Kidney (tissue), 14 donors: ENCODE results near the gene PDE4D. TPM values are rescaled to one million over a fixed set of nuclear protein-coding genes. Genes with fewer than 3 reads are reported as not detected.
A peak's percentile ranks its signal among the peaks of the same experiment; 100 is the strongest.

Source experiments
- DNase-seq, 5 donors: peaks; one replicate each; pipeline ENCODE4 v3.0.0-alpha.2; 2013 to 2020
- FAIRE-seq: peaks from 2 replicates; lab custom pipeline; 2012; peaks lifted over from hg19 to GRCh38; lab: Jason Lieb, UNC
- H3K27ac ChIP-seq, 2 donors: one replicate each; pipeline ENCODE4 v1.7.0; 2013; ENCODE audit warnings: low read depth in 2 of 2, low read length in 2 of 2, inconsistent platforms in 1 of 2
- H3K27me3 ChIP-seq: one replicate; pipeline ENCODE4 v1.7.1; 2013; ENCODE audit warnings: low read length, inconsistent platforms; ENCODE audit not compliant: control insufficient read depth, insufficient read depth
- H3K36me3 ChIP-seq, 3 donors: one replicate each; pipeline versions ENCODE4 v1.7.0 to v1.7.1; 2013; ENCODE audit warnings: low read length in 3 of 3, control low read depth in 1 of 3, inconsistent platforms in 1 of 3; ENCODE audit not compliant: insufficient read depth in 3 of 3, control insufficient read depth in 2 of 3
- H3K4me1 ChIP-seq, 3 donors: one replicate each; pipeline versions ENCODE4 v1.7.0 to v1.7.1; 2013; ENCODE audit warnings: low read length in 3 of 3, inconsistent platforms in 1 of 3, low read depth in 1 of 3; ENCODE audit not compliant: control insufficient read depth in 2 of 3, insufficient read depth in 2 of 3
- H3K4me3 ChIP-seq, 3 donors: one replicate each; pipeline versions ENCODE4 v1.7.0 to v1.8.1; 2013; ENCODE audit warnings: low read length in 3 of 3, control low read depth in 1 of 3, inconsistent platforms in 1 of 3
- H3K9ac ChIP-seq, 3 donors: one replicate each; pipeline versions ENCODE4 v1.7.0 to v1.7.1; 2013; ENCODE audit warnings: low read length in 3 of 3, control low read depth in 1 of 3, inconsistent platforms in 1 of 3
- H3K9me3 ChIP-seq, 3 donors: one replicate each; pipeline versions ENCODE4 v1.7.0 to v1.7.1; 2013; ENCODE audit warnings: low read length in 3 of 3, control low read depth in 1 of 3, inconsistent platforms in 1 of 3; ENCODE audit not compliant: control insufficient read depth in 2 of 3, insufficient read depth in 1 of 3
- CTCF ChIP-seq: IDR thresholded peaks from 3 replicates; pipeline ENCODE4 v1.5.1; 2012; ENCODE audit warnings: mild to moderate bottlenecking, moderate library complexity, borderline replicate concordance; ENCODE audit not compliant: insufficient read depth; ENCODE audit errors: extremely low read depth
- intact Hi-C: fragments of 100-400 bp; cut with DNase I; formaldehyde crosslinking; loops from one replicate; pipeline ENCODE4 v1.11.1; 2022
- polyA plus RNA-seq: library from polyadenylated mRNA; stranded (reverse); fragments of 350-450 nt; fragmentation: Illumina TruSeq; extraction: RNeasy Lipid Tissue Mini Kit (QIAGEN cat#74804); gene quantifications from one replicate; pipeline ENCODE4 v1.2.3, GENCODE V29; 2014; ENCODE audit warnings: low read depth, low replicate concordance; ENCODE audit not compliant: insufficient read depth
- total RNA-seq: library from RNA; stranded (reverse); fragmentation: NEBNext Ultra II Directional; extraction: Animal tissue kit (Norgen Biotek cat#: 25700); gene quantifications from one replicate; pipeline ENCODE4 v1.2.1, GENCODE V29; 2021
- donor health status: control.
- donor health status: control.
- donor health status: control.
- donor health status: control.
- donor health status: control.
- donor health status: DM: yes; HTN: yes; CAD: no.
- donor health status: Normal renal cell carcinoma (clear cell type).

Gene PDE4D
- total and polyA plus RNA-seq, 2 donors from 2014 or later: 9.2 to 78.9 TPM

GRCh38 chr5:59522201-59522831 lies 371.2 kb downstream of the PDE4D start:
- Histone ChIP-seq H3K4me3 (no peak overlapping the region), H3K27ac (no peak overlapping the region), H3K9ac (no peak overlapping the region), H3K9me3 (no peaks in the 10 kb centered on the region), H3K4me1 (peaks cover 0 to 17% (median 2%) of the 10 kb centered on the region in 3 donors), H3K27me3 (no peaks in the 10 kb centered on the region), H3K36me3 (no peaks in the 10 kb centered on the region)
- no peak for FAIRE-seq
- intact Hi-C loops: no loop called here
- TF ChIP-seq CTCF: no peak
- DNase-seq: peak in 3 of 5 donors; percentile 11 to 52 (median 21)

- Histone ChIP-seq H3K4me1 (peaks cover 0 to 18% (median 2%) of the 10 kb centered on the region in 3 donors), H3K9me3 (no peaks in the 10 kb centered on the region), H3K4me3 (no peak overlapping the region), H3K27ac (no peak overlapping the region), H3K36me3 (no peaks in the 10 kb centered on the region), H3K27me3 (no peaks in the 10 kb centered on the region), H3K9ac (no peak overlapping the region)
- FAIRE-seq: no peak
- intact Hi-C loops: no loop called here
- TF ChIP-seq CTCF: no peak
- no peak for DNase-seq
These were observed 372.1 kb downstream of the PDE4D start for GRCh38 chr5:59521476-59521875.

- no peak overlapping the region for H3K9ac ChIP-seq
- H3K27me3 ChIP-seq: no peaks in the 10 kb centered on the region
- DNase-seq: no peak
These were observed 374.2 kb downstream of the PDE4D start for GRCh38 chr5:59519338-59519737.

More at GRCh38 chr5:59519338-59519737, 374.2 kb downstream of the PDE4D start:
- TF ChIP-seq CTCF: no peak
- peak overlapping the region in 1 of 3 donors; percentile 14 for H3K4me3 ChIP-seq
- peaks cover 0 to 11% (median 2%) of the 10 kb centered on the region in 3 donors for H3K4me1 ChIP-seq
- H3K27ac ChIP-seq: peak overlapping the region in 1 of 2 donors; percentile 25
- intact Hi-C loops: no loop called here
- no peaks in the 10 kb centered on the region for H3K36me3 ChIP-seq
- H3K9me3 ChIP-seq: no peaks in the 10 kb centered on the region
- no peak for FAIRE-seq
